ENCODE results near the gene SVBP.
"Not testable (repeated sequence)": the region's sequence is repeated elsewhere in the genome, so short reads cannot be mapped to it uniquely, and the experiment has no call there.

The SVBP gene

DNA sequence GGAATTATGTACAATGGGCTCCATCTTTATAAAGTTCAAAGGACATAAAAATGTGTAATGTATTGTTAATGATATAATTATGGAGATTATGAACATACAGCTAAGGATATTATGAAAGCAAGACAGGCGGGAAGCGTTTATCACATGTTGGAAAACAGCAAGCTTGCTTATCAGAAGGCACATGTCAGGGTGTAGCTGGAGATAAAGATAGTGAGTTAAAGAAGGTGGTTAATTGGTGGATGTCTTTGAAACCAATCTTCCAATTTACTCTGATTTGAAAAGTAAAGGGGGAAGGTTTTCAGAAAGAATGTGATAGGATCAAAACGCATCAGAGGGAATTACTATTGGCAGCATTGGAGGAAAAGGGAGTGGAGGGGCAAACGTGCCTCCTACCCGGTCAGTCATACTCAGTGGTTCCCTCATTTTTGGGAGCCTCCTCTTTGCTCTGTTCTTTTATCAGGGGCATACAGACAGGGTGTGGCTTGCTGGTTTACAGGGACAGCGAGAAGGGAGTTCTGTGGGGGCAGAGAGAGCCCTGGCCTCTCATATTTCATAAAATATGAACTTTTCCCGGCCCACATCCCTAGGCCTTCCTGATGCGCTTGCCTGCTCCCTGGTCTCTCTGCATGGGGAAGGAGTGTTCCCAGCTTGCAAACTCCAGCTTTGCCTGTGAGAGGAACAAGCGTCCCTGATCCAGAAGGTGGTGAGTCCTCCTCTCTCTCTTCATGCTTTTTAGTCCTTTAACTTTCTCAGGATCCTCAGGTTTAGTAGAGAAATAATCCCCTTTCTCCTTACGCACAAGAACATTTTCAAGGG, 8.0 kb upstream of the SVBP start:
- Histone ChIP-seq H3K9ac (ENCODE audit: low read depth in 1 of 2, low read length in 2 of 2) (no peak overlapping the region), H3K4me3 (ENCODE audit: low read length in 2 of 2) (no peak overlapping the region), H3K9me3 (ENCODE audit: control insufficient read depth in 2 of 2, low read length in 2 of 2) (no peaks in the 10 kb centered on the region), H3K27ac (ENCODE audit: low read depth in 2 of 2, low read length in 2 of 2) (no peak overlapping the region), H3K4me1 (ENCODE audit: control insufficient read depth in 2 of 2, insufficient read depth in 2 of 2, low read length in 2 of 2) (peaks cover 0 to 2% of the 10 kb centered on the region in 2 donors), H3K36me3 (ENCODE audit: control insufficient read depth in 2 of 2, insufficient read depth in 2 of 2, low read length in 2 of 2) (peaks cover 2 to 3% of the 10 kb centered on the region in 2 donors), H3K27me3 (ENCODE audit: control insufficient read depth in 2 of 2, insufficient read depth in 2 of 2, low read length in 2 of 2) (no peaks in the 10 kb centered on the region)

GRCh38 chr1:42824481-42825035, 7.4 kb upstream of the SVBP start:
- Histone ChIP-seq H3K27ac (ENCODE audit: low read depth in 2 of 2, low read length in 2 of 2) (no peak overlapping the region), H3K27me3 (ENCODE audit: control insufficient read depth in 2 of 2, insufficient read depth in 2 of 2, low read length in 2 of 2) (no peaks in the 10 kb centered on the region)

GRCh38 chr1:42822800-42823392, 5.7 kb upstream of the SVBP start:
- no peaks in the 10 kb centered on the region for H3K9me3 ChIP-seq (ENCODE audit: control insufficient read depth in 2 of 2, low read length in 2 of 2)
- H3K36me3 ChIP-seq (ENCODE audit: control insufficient read depth in 2 of 2, insufficient read depth in 2 of 2, low read length in 2 of 2), result peaks cover 0 to 2% of the 10 kb centered on the region in 2 donors
- no peak overlapping the region for H3K4me3 ChIP-seq (ENCODE audit: low read length in 2 of 2)
- H3K4me1 ChIP-seq (ENCODE audit: control insufficient read depth in 2 of 2, insufficient read depth in 2 of 2, low read length in 2 of 2), result peaks cover 2% of the 10 kb centered on the region in 2 donors
- no peaks in the 10 kb centered on the region for H3K27me3 ChIP-seq (ENCODE audit: control insufficient read depth in 2 of 2, insufficient read depth in 2 of 2, low read length in 2 of 2)
- H3K9ac ChIP-seq (ENCODE audit: low read depth in 1 of 2, low read length in 2 of 2), result no peak overlapping the region
- H3K27ac ChIP-seq (ENCODE audit: low read depth in 2 of 2, low read length in 2 of 2), result no peak overlapping the region

More at GRCh38 chr1:42824481-42825035, 7.4 kb upstream of the SVBP start:
- no peak overlapping the region for H3K4me3 ChIP-seq (ENCODE audit: low read length in 2 of 2)
- no peak overlapping the region for H3K9ac ChIP-seq (ENCODE audit: low read depth in 1 of 2, low read length in 2 of 2)
- peaks cover 0 to 2% of the 10 kb centered on the region in 2 donors for H3K36me3 ChIP-seq (ENCODE audit: control insufficient read depth in 2 of 2, insufficient read depth in 2 of 2, low read length in 2 of 2)
- no peaks in the 10 kb centered on the region for H3K9me3 ChIP-seq (ENCODE audit: control insufficient read depth in 2 of 2, low read length in 2 of 2)
- H3K4me1 ChIP-seq (ENCODE audit: control insufficient read depth in 2 of 2, insufficient read depth in 2 of 2, low read length in 2 of 2), result peaks cover 0 to 2% of the 10 kb centered on the region in 2 donors

DNA sequence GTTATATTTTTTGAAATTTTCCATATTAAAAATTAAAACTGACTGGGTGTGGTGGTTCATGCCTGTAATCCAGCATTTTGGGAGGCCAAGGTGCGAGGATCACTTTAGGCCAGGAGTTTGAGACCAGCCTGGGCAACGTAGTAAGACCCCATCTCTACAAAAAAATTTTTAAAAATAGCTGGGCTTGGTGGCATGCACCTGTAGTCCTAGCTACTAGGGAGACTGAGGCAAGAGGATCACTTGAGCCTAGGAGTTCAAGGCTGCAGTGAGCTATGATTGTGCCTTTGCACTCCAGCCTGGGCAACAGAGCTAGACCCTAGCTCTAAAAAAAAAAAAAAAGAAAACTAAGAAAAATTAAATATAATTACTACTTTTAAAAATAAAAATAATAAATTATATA, 4.5 kb upstream of the SVBP start:
- H3K27me3 ChIP-seq (ENCODE audit: control insufficient read depth in 2 of 2, insufficient read depth in 2 of 2, low read length in 2 of 2), result no peaks in the 10 kb centered on the region
- H3K9ac ChIP-seq (ENCODE audit: low read depth in 1 of 2, low read length in 2 of 2), result no peak overlapping the region
- no peak overlapping the region for H3K27ac ChIP-seq (ENCODE audit: low read depth in 2 of 2, low read length in 2 of 2)

DNA sequence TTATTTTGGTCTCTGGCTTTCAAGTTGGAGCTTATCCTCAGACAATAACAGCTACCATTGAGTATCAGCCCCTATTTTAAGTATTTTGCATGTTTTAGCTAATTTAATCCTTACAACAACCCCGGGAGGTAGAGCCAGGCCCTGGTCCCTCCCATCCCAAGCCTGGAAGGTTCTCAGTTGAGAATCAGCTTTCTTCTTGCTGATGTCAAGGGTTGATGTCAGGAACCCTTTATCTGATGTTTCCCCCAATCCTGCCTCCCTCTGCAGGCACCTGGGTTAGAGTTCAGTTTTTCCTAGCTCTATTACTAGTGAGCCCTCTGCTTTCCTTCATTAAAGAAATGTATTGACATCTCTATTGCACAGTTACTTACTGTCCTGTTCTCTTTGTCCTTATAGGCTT, 3.6 kb upstream of the SVBP start:
- Histone ChIP-seq H3K27me3 (ENCODE audit: control insufficient read depth in 2 of 2, insufficient read depth in 2 of 2, low read length in 2 of 2) (no peaks in the 10 kb centered on the region), H3K9me3 (ENCODE audit: control insufficient read depth in 2 of 2, low read length in 2 of 2) (no peaks in the 10 kb centered on the region), H3K9ac (ENCODE audit: low read depth in 1 of 2, low read length in 2 of 2) (no peak overlapping the region), H3K27ac (ENCODE audit: low read depth in 2 of 2, low read length in 2 of 2) (no peak overlapping the region), H3K4me3 (ENCODE audit: low read length in 2 of 2) (no peak overlapping the region), H3K4me1 (ENCODE audit: control insufficient read depth in 2 of 2, insufficient read depth in 2 of 2, low read length in 2 of 2) (peaks cover 13 to 15% of the 10 kb centered on the region in 2 donors), H3K36me3 (ENCODE audit: control insufficient read depth in 2 of 2, insufficient read depth in 2 of 2, low read length in 2 of 2) (peaks cover 0 to 2% of the 10 kb centered on the region in 2 donors)

More for the DNA sequence above, 4.5 kb upstream of the SVBP start:
- H3K4me1 ChIP-seq (ENCODE audit: control insufficient read depth in 2 of 2, insufficient read depth in 2 of 2, low read length in 2 of 2), result peaks cover 7% of the 10 kb centered on the region in 2 donors
- H3K9me3 ChIP-seq (ENCODE audit: control insufficient read depth in 2 of 2, low read length in 2 of 2), result no peaks in the 10 kb centered on the region
- no peak overlapping the region for H3K4me3 ChIP-seq (ENCODE audit: low read length in 2 of 2)
- peaks cover 0 to 2% of the 10 kb centered on the region in 2 donors for H3K36me3 ChIP-seq (ENCODE audit: control insufficient read depth in 2 of 2, insufficient read depth in 2 of 2, low read length in 2 of 2)

DNA sequence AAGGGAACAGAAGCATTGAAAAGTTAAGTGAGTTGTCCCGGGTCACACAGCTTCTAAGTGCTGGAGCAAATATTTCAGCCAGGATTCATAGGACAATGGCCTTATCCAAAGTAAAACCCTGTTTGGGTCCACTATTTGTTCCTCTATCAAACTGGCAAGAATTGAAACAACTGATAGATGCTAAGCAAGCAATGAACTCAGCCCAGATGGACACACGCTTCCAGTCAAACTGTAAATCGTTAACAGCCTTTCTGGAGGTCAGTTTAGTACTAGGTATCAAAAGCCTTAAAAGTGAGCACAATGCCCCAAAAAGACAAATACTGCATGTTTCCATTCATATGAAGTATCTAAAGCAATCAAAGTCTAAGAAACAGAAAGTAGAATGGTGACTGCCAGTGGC, 779 bp upstream of the SVBP start:
- H3K9me3 ChIP-seq (ENCODE audit: control insufficient read depth in 2 of 2, low read length in 2 of 2), result no peaks in the 10 kb centered on the region
- no peak overlapping the region for H3K27ac ChIP-seq (ENCODE audit: low read depth in 2 of 2, low read length in 2 of 2)
- H3K9ac ChIP-seq (ENCODE audit: low read depth in 1 of 2, low read length in 2 of 2), result no peak overlapping the region
- H3K4me1 ChIP-seq (ENCODE audit: control insufficient read depth in 2 of 2, insufficient read depth in 2 of 2, low read length in 2 of 2), result peaks cover 13 to 15% of the 10 kb centered on the region in 2 donors
- H3K27me3 ChIP-seq (ENCODE audit: control insufficient read depth in 2 of 2, insufficient read depth in 2 of 2, low read length in 2 of 2), result no peaks in the 10 kb centered on the region
- no peaks in the 10 kb centered on the region for H3K36me3 ChIP-seq (ENCODE audit: control insufficient read depth in 2 of 2, insufficient read depth in 2 of 2, low read length in 2 of 2)
- peak overlapping the region; percentile 77 to 92 for H3K4me3 ChIP-seq (ENCODE audit: low read length in 2 of 2)

GRCh38 chr1:42817440-42817767, 207 bp upstream of the SVBP start:
- H3K36me3 ChIP-seq (ENCODE audit: control insufficient read depth in 2 of 2, insufficient read depth in 2 of 2, low read length in 2 of 2), result no peaks in the 10 kb centered on the region
- H3K27me3 ChIP-seq (ENCODE audit: control insufficient read depth in 2 of 2, insufficient read depth in 2 of 2, low read length in 2 of 2), result no peaks in the 10 kb centered on the region
- peaks cover 13 to 14% of the 10 kb centered on the region in 2 donors for H3K4me1 ChIP-seq (ENCODE audit: control insufficient read depth in 2 of 2, insufficient read depth in 2 of 2, low read length in 2 of 2)
- H3K9me3 ChIP-seq (ENCODE audit: control insufficient read depth in 2 of 2, low read length in 2 of 2), result no peaks in the 10 kb centered on the region
- H3K9ac ChIP-seq (ENCODE audit: low read depth in 1 of 2, low read length in 2 of 2), result peak overlapping the region in 1 of 2 donors; percentile 27
- H3K27ac ChIP-seq (ENCODE audit: low read depth in 2 of 2, low read length in 2 of 2), result peak overlapping the region; percentile 98 to 100
- H3K4me3 ChIP-seq (ENCODE audit: low read length in 2 of 2), result peak overlapping the region; percentile 77 to 92

GRCh38 chr1:42815941-42816584, 1.1 kb downstream of the SVBP start:
- no peaks in the 10 kb centered on the region for H3K9me3 ChIP-seq (ENCODE audit: control insufficient read depth in 2 of 2, low read length in 2 of 2)
- no peaks in the 10 kb centered on the region for H3K36me3 ChIP-seq (ENCODE audit: control insufficient read depth in 2 of 2, insufficient read depth in 2 of 2, low read length in 2 of 2)
- H3K9ac ChIP-seq (ENCODE audit: low read depth in 1 of 2, low read length in 2 of 2), result peak overlapping the region; percentile 62 to 88
- peak overlapping the region; percentile 68 to 92 for H3K4me3 ChIP-seq (ENCODE audit: low read length in 2 of 2)
- no peaks in the 10 kb centered on the region for H3K27me3 ChIP-seq (ENCODE audit: control insufficient read depth in 2 of 2, insufficient read depth in 2 of 2, low read length in 2 of 2)
- peaks cover 13 to 14% of the 10 kb centered on the region in 2 donors for H3K4me1 ChIP-seq (ENCODE audit: control insufficient read depth in 2 of 2, insufficient read depth in 2 of 2, low read length in 2 of 2)
- H3K27ac ChIP-seq (ENCODE audit: low read depth in 2 of 2, low read length in 2 of 2), result peak overlapping the region; percentile 62 to 98

GRCh38 chr1:42814815-42815214, 2.4 kb downstream of the SVBP start:
- peaks cover 13 to 14% of the 10 kb centered on the region in 2 donors for H3K4me1 ChIP-seq (ENCODE audit: control insufficient read depth in 2 of 2, insufficient read depth in 2 of 2, low read length in 2 of 2)
- H3K27me3 ChIP-seq (ENCODE audit: control insufficient read depth in 2 of 2, insufficient read depth in 2 of 2, low read length in 2 of 2); H3K9me3 ChIP-seq (ENCODE audit: control insufficient read depth in 2 of 2, low read length in 2 of 2); H3K9ac ChIP-seq (ENCODE audit: low read depth in 1 of 2, low read length in 2 of 2); H3K27ac ChIP-seq (ENCODE audit: low read depth in 2 of 2, low read length in 2 of 2); H3K36me3 ChIP-seq (ENCODE audit: control insufficient read depth in 2 of 2, insufficient read depth in 2 of 2, low read length in 2 of 2); H3K4me3 ChIP-seq (ENCODE audit: low read length in 2 of 2): not testable (repeated sequence)
